Neural cell (in vitro differentiated cells): ENCODE results near the gene ADGRE2. TPM values are rescaled to one million over a fixed set of nuclear protein-coding genes. Genes with fewer than 3 reads are reported as not detected.

Experiments used
- H2AFZ ChIP-seq: fragments of 200-600, 300-800 bp; sonication (generic), shearing (Covaris generic); 2 replicates; pipeline ENCODE4 v1.6.0; 2014; ENCODE audit warnings: low read depth, mild to moderate bottlenecking, antibody characterized with exemption, low read length, moderate library complexity
- H3F3A ChIP-seq: fragments of 200-600 bp; shearing (Covaris generic); 2 replicates; pipeline ENCODE4 v1.6.1; 2016; ENCODE audit warnings: mild to moderate bottlenecking, moderate library complexity, mixed read lengths, antibody characterized with exemption, low read length; ENCODE audit not compliant: insufficient read depth, poor library complexity, severe bottlenecking
- H3K27ac ChIP-seq: fragments of 200-600, 300-800 bp; sonication (generic), shearing (Covaris generic); 2 replicates; pipeline ENCODE4 v1.5.1; 2014; ENCODE audit warnings: mild to moderate bottlenecking, low read length, moderate library complexity
- H3K27me3 ChIP-seq: fragments of 300-800, 200-600 bp; sonication (generic), shearing (Covaris generic); 2 replicates; pipeline ENCODE4 v1.6.0; 2014; ENCODE audit warnings: mild to moderate bottlenecking, low read depth, low read length, moderate library complexity; ENCODE audit not compliant: insufficient read depth
- H3K36me3 ChIP-seq: fragments of 300-800, 200-600 bp; sonication (generic), shearing (Covaris generic); 2 replicates; pipeline ENCODE4 v1.5.1; 2014; ENCODE audit warnings: mild to moderate bottlenecking, antibody characterized with exemption, low read length, moderate library complexity; ENCODE audit not compliant: insufficient read depth
- H3K4me2 ChIP-seq: fragments of 300-800, 200-600 bp; sonication (generic), shearing (Covaris generic); 2 replicates; pipeline ENCODE4 v1.6.0; 2014; ENCODE audit warnings: mild to moderate bottlenecking, low read length
- H3K4me3 ChIP-seq: fragments of 300-800, 200-600 bp; sonication (generic), shearing (Covaris generic); 2 replicates; pipeline ENCODE4 v1.5.1; 2014; ENCODE audit warnings: mild to moderate bottlenecking, low read length, moderate library complexity
- H3K79me2 ChIP-seq: fragments of 200-600 bp; shearing (Covaris generic); replicated peaks from 2 replicates; pipeline ENCODE4 v1.6.0; 2014; ENCODE audit warnings: mild to moderate bottlenecking, low read length, moderate library complexity; ENCODE audit not compliant: insufficient read depth
- H3K9ac ChIP-seq: fragments of 300-800, 200-600 bp; sonication (generic), shearing (Covaris generic); 2 replicates; pipeline ENCODE4 v1.6.1; 2016; ENCODE audit warnings: mild to moderate bottlenecking, low read length, mixed read lengths
- H3K9me2 ChIP-seq: fragments of 200-600 bp; shearing (Covaris generic); 2 replicates; pipeline ENCODE4 v1.6.1; 2016; ENCODE audit warnings: mild to moderate bottlenecking, low read length, mixed read lengths; ENCODE audit not compliant: insufficient read depth
- H3K9me3 ChIP-seq: fragments of 200-600, 300-800 bp; sonication (generic), shearing (Covaris generic); 2 replicates; pipeline ENCODE4 v1.6.1; 2016; ENCODE audit warnings: mild to moderate bottlenecking, mixed run types, low read length, moderate library complexity, mixed read lengths
- H4K20me1 ChIP-seq: fragments of 200-600 bp; shearing (Covaris generic); 2 replicates; pipeline ENCODE4 v1.6.1; 2016; ENCODE audit warnings: mild to moderate bottlenecking, mixed run types; ENCODE audit not compliant: insufficient read depth
- CTCF ChIP-seq: fragments of 450-650 bp; IDR thresholded peaks from 2 replicates; pipeline ENCODE4 v1.5.1; 2014; ENCODE audit warnings: antibody characterized with exemption, mild to moderate bottlenecking, moderate library complexity; ENCODE audit not compliant: poor library complexity, severe bottlenecking
- EP300 ChIP-seq: fragments of 450-650 bp; conservative IDR thresholded peaks from 2 replicates; pipeline ENCODE4 v1.6.1; 2014; ENCODE audit warnings: antibody characterized with exemption, mild to moderate bottlenecking, moderate library complexity; ENCODE audit not compliant: poor library complexity, severe bottlenecking
- EZH2 ChIP-seq: fragments of 200-600, 300-800 bp; shearing (Covaris generic), sonication (generic); IDR thresholded peaks from 2 replicates; pipeline ENCODE4 v1.6.1; 2014; ENCODE audit warnings: antibody characterized with exemption, low read length, borderline replicate concordance, mild to moderate bottlenecking; ENCODE audit not compliant: insufficient read depth, poor library complexity, severe bottlenecking
- POLR2AphosphoS5 ChIP-seq: IDR thresholded peaks from 2 replicates; pipeline ENCODE4 v1.6.1; 2012
- RAD21 ChIP-seq: fragments of 450-650 bp; conservative IDR thresholded peaks from 2 replicates; pipeline ENCODE4 v1.6.1; 2014; ENCODE audit warnings: antibody characterized with exemption, mild to moderate bottlenecking, moderate library complexity
- SMC3 ChIP-seq: fragments of 450-650 bp; conservative IDR thresholded peaks from 2 replicates; pipeline ENCODE4 v1.6.1; 2014; ENCODE audit warnings: antibody characterized with exemption, mild to moderate bottlenecking, moderate library complexity; ENCODE audit not compliant: poor library complexity
- TAF1 ChIP-seq: IDR thresholded peaks from 2 replicates; pipeline ENCODE4 v1.6.1; 2012; ENCODE audit warnings: low read depth
- polyA plus RNA-seq: library from polyadenylated mRNA; depleted of rRNA; stranded (reverse); fragments of >200 nt; gene quantifications from 2 replicates; pipeline ENCODE4 v1.2.3, GENCODE V29; 2014
- TF ChIP-seq, protein P1 (sequence below): IDR thresholded peaks from 2 replicates; pipeline ENCODE4 v1.6.1; 2012; ENCODE audit warnings: borderline replicate concordance

ADGRE2 gene
- polyA plus RNA-seq, 1 donor from 2014 or later = not detected

DNA sequence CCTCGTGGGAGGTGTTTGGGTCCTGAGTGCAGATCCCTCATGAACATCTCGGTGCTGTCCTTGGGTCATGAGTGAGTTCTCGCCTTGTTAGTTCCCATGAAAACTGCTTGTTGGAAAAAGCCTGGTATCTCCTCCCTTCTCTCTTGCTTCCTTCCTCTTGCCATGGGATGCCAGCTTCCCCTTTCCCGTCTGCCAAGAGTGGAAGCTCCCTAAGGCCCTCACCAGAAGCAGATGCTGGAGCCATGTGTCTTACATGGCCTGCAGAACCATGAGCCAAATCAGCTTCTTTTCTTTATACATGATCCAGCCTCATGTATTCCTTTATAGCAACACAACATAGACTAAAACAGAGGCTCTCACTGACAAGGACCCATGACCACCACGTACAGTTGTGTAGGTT is 8.2 kb downstream of the ADGRE2 start:
- Histone ChIP-seq H3K4me3 (no peak overlapping the region), H3K9me2 (no peaks in the 10 kb centered on the region), H3K27ac (no peak overlapping the region), H3K9ac (no peak overlapping the region), H3K79me2 (no peaks in the 10 kb centered on the region), H2AFZ (no peak overlapping the region), H3F3A (no peaks in the 10 kb centered on the region), H3K27me3 (no peaks in the 10 kb centered on the region), H4K20me1 (no peaks in the 10 kb centered on the region), H3K36me3 (no peaks in the 10 kb centered on the region), H3K4me2 (no peak overlapping the region), H3K9me3 (no peaks in the 10 kb centered on the region)
- TF ChIP-seq EZH2 = no peak
- TF ChIP-seq EP300 = no peak
- TF ChIP-seq POLR2AphosphoS5 = no peak
- no peak for TF ChIP-seq SMC3
- no peak for TF ChIP-seq CTCF
- TF ChIP-seq, protein P1, sequence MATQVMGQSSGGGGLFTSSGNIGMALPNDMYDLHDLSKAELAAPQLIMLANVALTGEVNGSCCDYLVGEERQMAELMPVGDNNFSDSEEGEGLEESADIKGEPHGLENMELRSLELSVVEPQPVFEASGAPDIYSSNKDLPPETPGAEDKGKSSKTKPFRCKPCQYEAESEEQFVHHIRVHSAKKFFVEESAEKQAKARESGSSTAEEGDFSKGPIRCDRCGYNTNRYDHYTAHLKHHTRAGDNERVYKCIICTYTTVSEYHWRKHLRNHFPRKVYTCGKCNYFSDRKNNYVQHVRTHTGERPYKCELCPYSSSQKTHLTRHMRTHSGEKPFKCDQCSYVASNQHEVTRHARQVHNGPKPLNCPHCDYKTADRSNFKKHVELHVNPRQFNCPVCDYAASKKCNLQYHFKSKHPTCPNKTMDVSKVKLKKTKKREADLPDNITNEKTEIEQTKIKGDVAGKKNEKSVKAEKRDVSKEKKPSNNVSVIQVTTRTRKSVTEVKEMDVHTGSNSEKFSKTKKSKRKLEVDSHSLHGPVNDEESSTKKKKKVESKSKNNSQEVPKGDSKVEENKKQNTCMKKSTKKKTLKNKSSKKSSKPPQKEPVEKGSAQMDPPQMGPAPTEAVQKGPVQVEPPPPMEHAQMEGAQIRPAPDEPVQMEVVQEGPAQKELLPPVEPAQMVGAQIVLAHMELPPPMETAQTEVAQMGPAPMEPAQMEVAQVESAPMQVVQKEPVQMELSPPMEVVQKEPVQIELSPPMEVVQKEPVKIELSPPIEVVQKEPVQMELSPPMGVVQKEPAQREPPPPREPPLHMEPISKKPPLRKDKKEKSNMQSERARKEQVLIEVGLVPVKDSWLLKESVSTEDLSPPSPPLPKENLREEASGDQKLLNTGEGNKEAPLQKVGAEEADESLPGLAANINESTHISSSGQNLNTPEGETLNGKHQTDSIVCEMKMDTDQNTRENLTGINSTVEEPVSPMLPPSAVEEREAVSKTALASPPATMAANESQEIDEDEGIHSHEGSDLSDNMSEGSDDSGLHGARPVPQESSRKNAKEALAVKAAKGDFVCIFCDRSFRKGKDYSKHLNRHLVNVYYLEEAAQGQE = no peak
- TF ChIP-seq RAD21 = no peak
- no peak for TF ChIP-seq TAF1

GRCh38 chr19:14769201-14769600 is 9.2 kb downstream of the ADGRE2 start:
- H3K9me2 ChIP-seq = no peaks in the 10 kb centered on the region
- no peaks in the 10 kb centered on the region for H3K9me3 ChIP-seq
- no peak overlapping the region for H3K4me2 ChIP-seq
- H3K79me2 ChIP-seq = no peaks in the 10 kb centered on the region
- no peak overlapping the region for H3K27ac ChIP-seq
- H3F3A ChIP-seq = no peaks in the 10 kb centered on the region
- H2AFZ ChIP-seq = no peak overlapping the region
- no peaks in the 10 kb centered on the region for H3K27me3 ChIP-seq
- no peak for TF ChIP-seq RAD21
- no peak for TF ChIP-seq EZH2
- TF ChIP-seq CTCF = no peak
- no peak for TF ChIP-seq POLR2AphosphoS5
- TF ChIP-seq TAF1 = no peak
- TF ChIP-seq EP300 = no peak
- TF ChIP-seq, protein P1 = no peak
- no peak for TF ChIP-seq SMC3
- no peak overlapping the region for H3K9ac ChIP-seq
- H3K4me3 ChIP-seq = no peak overlapping the region
- no peaks in the 10 kb centered on the region for H4K20me1 ChIP-seq
- no peaks in the 10 kb centered on the region for H3K36me3 ChIP-seq
